HUES64 (cell line): ENCODE results near the gene PAMR1.

Source experiments
- H3K27ac ChIP-seq: 2 replicates; pipeline ENCODE4 v1.7.0; 2013; ENCODE audit warnings: low read depth, low read length, inconsistent platforms
- H3K27me3 ChIP-seq: 2 replicates; pipeline ENCODE4 v1.6.1; 2013; ENCODE audit warnings: mild to moderate bottlenecking, low read length; ENCODE audit not compliant: insufficient read depth
- H3K36me3 ChIP-seq: 2 replicates; pipeline ENCODE4 v1.6.1; 2013; ENCODE audit warnings: mild to moderate bottlenecking, low read length; ENCODE audit not compliant: insufficient read depth
- H3K4me1 ChIP-seq: 2 replicates; pipeline ENCODE4 v1.6.1; 2013; ENCODE audit warnings: mild to moderate bottlenecking, low read length, moderate library complexity; ENCODE audit not compliant: insufficient read depth
- H3K4me3 ChIP-seq: 2 replicates; pipeline ENCODE4 v1.5.1; 2013; ENCODE audit warnings: mild to moderate bottlenecking, low read length, moderate library complexity
- H3K9ac ChIP-seq: 2 replicates; pipeline ENCODE4 v1.6.1; 2013; ENCODE audit warnings: mild to moderate bottlenecking, low read depth, low read length
- H3K9me3 ChIP-seq: 2 replicates; pipeline ENCODE4 v1.6.1; 2013; ENCODE audit warnings: low read depth, low read length; ENCODE audit not compliant: insufficient read depth
- WGBS: fragments of 150-250, 120-280 bp; methylation state at CpG from one replicate; pipeline ENCODE4 v1.1.7; 2013; ENCODE audit warnings: missing lambda C conversion rate; 5-methylcytosine and 5-hydroxymethylcytosine counted together

The PAMR1 gene

DNA sequence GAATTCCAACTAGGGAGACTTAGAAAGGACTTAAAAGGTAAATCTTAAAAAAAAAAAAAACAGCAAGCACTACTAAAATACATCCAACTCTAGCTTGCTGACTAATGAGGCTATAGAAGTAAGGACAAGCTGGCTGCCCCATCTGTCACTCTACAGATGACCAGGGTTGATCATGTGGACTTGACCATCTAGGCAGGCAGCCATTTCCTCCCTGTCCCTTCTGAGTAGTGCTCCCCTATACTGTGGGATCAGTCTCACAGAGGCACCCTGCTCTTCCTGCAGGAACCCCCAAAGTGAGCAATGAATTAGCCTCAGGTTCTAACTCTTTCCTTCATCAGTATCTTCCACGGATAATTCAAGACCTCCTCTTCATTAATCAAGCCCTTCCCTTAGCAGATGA is 118.4 kb downstream of the PAMR1 start:
- no peak overlapping the region for H3K4me3 ChIP-seq
- H3K27ac ChIP-seq: no peak overlapping the region
- H3K4me1 ChIP-seq: no peaks in the 10 kb centered on the region
- H3K9me3 ChIP-seq: no peaks in the 10 kb centered on the region
- H3K36me3 ChIP-seq: no peaks in the 10 kb centered on the region
- no peaks in the 10 kb centered on the region for H3K27me3 ChIP-seq
- no peak overlapping the region for H3K9ac ChIP-seq
- 91% methylated on average over 1 of the region's 1 CpG for WGBS

DNA sequence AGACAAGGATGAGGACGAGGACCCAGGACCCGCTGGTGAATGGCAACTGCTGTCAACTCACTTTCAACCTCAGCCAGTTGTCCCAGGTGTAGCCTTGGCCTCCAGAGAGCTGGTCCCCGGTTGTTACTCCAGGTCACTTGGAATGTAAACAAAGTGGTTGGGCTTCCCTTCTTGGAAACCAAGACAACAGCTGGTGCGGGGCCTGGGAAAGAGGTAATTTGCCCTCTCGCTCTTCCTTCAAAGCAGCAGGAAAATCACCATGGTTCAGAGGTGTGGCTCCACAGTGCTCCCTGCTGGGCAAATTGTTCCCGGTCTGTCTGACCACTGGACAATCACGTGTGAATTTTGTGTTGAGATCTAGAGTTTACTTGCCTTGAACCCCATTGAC is 121.0 kb downstream of the PAMR1 start:
- H3K9ac ChIP-seq: no peak overlapping the region

DNA sequence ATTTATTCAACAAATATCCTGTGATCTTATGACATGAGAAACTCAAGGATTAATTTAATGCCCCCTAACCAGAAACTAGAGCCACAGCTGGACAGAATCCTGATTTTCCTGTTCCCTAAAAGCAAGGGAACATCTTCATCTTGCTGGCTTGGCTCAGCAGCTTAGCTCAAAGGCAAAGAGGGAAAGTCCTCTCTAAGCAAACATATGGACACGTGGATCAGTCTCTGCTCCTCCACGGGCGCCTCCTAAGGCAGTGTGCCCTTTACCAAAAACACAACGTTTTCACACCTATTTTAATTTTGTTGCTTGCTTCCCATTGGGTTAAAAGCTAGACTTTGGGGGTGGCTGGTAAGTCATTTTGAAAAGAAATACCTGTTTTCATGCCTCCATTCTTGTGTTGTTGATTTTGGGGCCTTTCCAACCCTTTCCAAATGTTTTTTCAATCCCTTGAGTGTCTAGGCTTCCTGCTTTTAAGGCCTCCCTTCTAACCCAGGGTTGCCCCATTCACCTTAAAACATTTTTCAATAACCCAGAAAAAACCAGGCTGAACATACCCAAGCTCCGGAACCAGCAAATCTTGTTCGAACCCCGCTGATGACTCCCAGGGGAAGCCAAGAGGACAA is 121.5 kb downstream of the PAMR1 start:
- WGBS: 88% methylated on average over 7 of the region's 7 CpGs

More for the DNA sequence above, 121.0 kb downstream of the PAMR1 start:
- no peaks in the 10 kb centered on the region for H3K9me3 ChIP-seq
- H3K36me3 ChIP-seq: no peaks in the 10 kb centered on the region
- no peak overlapping the region for H3K27ac ChIP-seq
- peaks cover 9% of the 10 kb centered on the region; the same call in 1 of the 2 replicates for H3K4me1 ChIP-seq
- WGBS: 43% methylated on average over 7 of the region's 7 CpGs
- no peaks in the 10 kb centered on the region for H3K27me3 ChIP-seq
- H3K4me3 ChIP-seq: no peak overlapping the region

DNA sequence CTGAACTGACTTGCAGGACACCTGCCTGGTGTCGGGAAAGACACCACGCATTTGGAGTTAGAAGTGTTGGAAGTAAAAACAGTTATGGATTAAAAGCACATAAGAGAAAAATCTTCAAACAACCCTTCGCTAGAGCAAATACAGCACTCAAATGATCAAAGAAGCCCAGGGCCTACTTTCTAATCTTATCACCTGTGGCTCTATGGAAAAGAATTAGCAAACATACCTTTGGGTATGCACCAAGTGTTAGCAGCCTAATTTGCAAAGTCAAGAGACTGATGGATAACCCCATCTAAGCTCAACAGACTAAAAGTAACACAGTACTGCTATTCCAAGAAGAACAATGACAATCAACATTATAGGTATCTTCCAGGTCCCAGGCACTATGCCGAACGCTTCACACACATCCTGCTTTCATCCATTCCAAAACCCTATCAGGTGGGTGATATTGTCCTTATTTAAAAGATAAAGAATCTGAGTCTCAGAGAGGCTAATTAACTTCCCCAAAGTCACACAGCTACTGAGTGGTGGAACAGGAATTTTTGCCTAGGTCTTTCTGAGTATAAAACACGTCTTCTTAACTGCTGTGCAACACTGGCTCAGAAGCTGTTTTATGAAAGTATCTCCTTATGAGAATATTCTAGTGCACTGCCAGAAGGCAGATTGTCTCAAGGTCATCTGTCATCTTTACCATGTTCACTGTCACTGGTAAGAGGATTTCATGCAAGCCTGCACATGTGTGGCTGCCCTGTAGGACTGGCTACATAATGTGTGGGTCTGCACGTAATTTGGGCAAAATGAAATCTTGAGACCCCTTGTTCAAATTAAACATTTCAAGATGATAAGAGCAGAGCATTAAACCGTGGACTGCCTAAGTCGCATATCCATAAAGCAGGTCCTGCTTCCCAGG is 122.4 kb downstream of the PAMR1 start:
- Histone ChIP-seq H3K36me3 (no peaks in the 10 kb centered on the region), H3K4me1 (peaks cover 9% of the 10 kb centered on the region; the same call in 1 of the 2 replicates), H3K27me3 (no peaks in the 10 kb centered on the region), H3K9ac (no peak overlapping the region), H3K4me3 (no peak overlapping the region), H3K9me3 (no peaks in the 10 kb centered on the region), H3K27ac (no peak overlapping the region)
- WGBS: 91% methylated on average over 9 of the region's 9 CpGs

More for the DNA sequence above, 121.5 kb downstream of the PAMR1 start:
- no peaks in the 10 kb centered on the region for H3K36me3 ChIP-seq
- no peak overlapping the region for H3K27ac ChIP-seq
- H3K4me3 ChIP-seq: no peak overlapping the region
- H3K4me1 ChIP-seq: peaks cover 9% of the 10 kb centered on the region; the same call in 1 of the 2 replicates
- no peak overlapping the region for H3K9ac ChIP-seq
- no peaks in the 10 kb centered on the region for H3K9me3 ChIP-seq
- no peaks in the 10 kb centered on the region for H3K27me3 ChIP-seq

DNA sequence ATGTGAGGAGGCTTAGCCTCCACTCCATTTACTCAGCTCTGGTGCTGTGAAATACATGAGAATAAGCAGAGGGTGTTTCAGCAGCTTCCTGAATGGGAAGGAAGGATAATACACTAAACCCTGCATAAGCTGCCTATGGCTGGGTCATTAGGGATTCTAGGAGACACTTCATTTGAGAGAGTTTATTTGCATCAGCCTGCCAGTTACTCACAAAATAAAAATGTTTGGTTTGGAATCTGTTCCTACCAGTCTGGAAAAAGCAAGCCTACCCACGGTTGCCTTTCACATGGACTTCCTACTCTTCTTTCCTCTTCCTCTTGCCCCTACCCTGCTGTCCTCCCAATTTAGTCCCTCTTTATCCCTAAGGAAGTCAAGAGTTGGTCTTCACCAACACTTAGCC is 126.5 kb downstream of the PAMR1 start:
- Histone ChIP-seq H3K27me3 (no peaks in the 10 kb centered on the region), H3K4me3 (no peak overlapping the region), H3K4me1 (peaks cover 9% of the 10 kb centered on the region; the same call in 1 of the 2 replicates), H3K36me3 (no peaks in the 10 kb centered on the region), H3K27ac (no peak overlapping the region), H3K9me3 (no peaks in the 10 kb centered on the region), H3K9ac (no peak overlapping the region)
- 84% methylated on average over 1 of the region's 1 CpG for WGBS

DNA sequence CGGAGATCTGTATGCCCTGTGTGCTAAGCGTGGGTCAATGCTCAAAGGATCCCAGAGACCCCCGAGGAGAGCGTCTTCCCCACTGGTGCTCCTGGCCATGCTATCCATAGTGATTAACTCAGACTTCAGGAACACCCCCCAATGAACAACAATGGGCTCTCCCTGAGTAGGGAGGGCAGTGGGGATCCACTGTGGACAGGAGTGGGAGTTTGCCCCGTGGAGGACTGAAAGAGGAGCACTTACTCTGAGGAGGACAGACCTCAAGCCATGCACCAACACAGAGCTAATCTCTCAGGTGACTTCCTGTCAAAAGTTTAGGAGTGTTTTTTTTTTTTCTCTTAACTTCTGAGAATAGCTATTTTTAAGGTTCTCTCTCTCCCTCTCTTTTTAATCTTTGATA is 130.5 kb downstream of the PAMR1 start:
- Histone ChIP-seq H3K9ac (no peak overlapping the region), H3K4me1 (0 out of 2 replicates have a peak, but pooled peaks cover 5% of the 10 kb centered on the region), H3K27ac (no peak overlapping the region), H3K27me3 (no peaks in the 10 kb centered on the region), H3K36me3 (no peaks in the 10 kb centered on the region), H3K9me3 (no peaks in the 10 kb centered on the region), H3K4me3 (no peak overlapping the region)
- 91% methylated on average over 5 of the region's 5 CpGs for WGBS

DNA sequence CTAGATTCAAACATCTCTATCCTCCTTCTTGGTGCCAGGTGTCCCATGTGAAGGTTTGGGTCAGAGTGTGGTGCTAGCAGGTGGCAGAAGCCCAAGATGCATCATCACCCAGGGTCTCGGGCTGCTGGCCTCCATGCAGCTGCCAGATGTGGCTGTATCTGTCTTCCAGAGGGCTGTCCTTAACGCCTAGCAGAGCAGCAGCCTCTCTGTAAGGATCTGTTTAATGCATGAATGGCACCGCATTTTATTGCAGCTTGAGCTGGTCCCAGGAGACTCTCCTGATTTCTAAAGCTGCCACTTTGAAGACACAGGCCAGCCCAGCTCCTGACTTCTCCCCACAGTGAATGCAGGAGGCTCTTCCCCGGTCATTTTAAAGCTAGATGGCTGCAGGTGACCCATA is 132.3 kb downstream of the PAMR1 start:
- 81% methylated on average over 4 of the region's 4 CpGs for WGBS
- no peaks in the 10 kb centered on the region for H3K9me3 ChIP-seq
- no peak overlapping the region for H3K27ac ChIP-seq
- H3K4me1 ChIP-seq: 0 out of 2 replicates have a peak, but pooled peaks cover 5% of the 10 kb centered on the region
- no peak overlapping the region for H3K4me3 ChIP-seq
- no peaks in the 10 kb centered on the region for H3K36me3 ChIP-seq
- no peaks in the 10 kb centered on the region for H3K27me3 ChIP-seq
- no peak overlapping the region for H3K9ac ChIP-seq

DNA sequence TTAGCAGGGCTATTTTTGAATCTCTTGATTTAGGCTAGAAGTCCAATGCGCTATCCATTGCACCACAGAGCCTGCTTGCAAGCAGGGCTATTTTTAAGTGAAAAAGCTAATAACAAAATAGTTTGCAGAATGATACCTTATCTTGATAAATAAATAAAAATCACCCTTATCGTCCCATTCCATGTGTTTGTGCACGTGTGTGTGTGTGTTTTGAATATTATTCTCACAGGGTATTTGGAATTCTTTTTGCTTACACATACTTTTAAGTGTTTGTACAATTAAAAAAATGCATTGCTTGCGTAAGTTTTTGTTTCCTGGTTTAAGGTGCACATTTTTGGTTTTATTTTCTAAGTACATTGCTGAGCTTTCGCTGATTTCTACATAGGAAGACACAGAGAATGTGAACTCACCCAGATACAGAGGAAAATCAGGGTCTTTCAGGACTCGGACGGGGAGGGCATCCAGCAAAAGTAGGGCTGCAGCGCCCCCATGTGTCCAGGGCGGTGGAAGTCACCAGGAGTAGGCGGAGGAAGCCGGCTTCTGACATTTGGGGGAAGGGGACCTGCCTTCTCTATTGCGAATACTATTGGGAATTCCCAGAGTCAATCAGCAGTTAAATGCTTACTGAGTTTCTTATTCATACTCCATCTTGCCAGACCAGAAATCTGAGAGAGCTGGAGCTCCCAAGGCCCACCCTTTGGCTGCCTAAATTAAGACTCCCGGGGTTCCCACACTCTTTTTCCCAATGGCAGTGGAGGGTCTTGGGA is 133.3 kb downstream of the PAMR1 start:
- Histone ChIP-seq H3K4me3 (no peak overlapping the region), H3K9ac (no peak overlapping the region)

DNA sequence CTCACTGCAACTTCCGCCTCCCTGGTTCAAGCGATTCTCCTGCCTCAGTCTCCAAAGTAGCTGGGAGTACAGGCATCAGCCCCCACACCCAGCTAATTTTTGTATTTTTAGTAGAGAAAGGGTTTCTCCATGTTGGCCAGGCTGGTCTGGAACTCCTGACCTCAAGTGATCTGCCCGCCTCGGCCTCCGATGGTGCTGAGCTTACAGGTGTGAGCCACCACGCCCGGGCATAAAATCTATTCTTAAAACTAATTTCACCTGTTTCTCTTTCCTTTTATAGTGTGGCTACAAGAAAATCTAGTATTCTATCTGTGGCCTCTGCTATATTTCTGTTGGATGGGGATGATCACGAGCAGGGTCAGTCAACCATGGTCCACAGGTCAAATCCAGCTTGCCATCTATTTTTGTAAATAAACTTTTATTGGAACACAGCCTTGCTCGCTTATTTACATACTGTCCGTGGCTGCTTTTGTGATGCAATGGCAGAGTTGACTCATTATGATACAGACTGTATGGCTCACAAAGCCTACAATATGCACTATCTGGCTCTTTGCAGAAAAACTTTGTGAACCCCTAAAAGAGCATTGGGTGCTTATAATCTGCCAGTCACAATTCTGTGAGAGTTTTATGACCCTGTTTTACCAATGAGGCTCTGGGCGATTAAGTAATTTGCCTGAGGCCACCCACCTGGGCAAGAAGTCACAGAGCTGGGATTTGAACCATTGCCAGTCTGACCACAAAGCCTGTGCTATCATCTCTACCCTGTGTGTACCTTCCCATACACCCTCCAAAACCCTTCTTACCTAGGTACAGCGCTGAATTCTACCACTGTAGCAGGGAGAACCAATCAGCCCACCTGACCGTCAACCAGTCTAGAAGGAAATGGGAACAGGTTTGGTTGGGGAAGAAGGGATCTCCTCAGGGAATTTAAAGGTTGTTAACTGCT is 134.4 kb downstream of the PAMR1 start:
- H3K4me1 ChIP-seq: 0 out of 2 replicates have a peak, but pooled peaks cover 5% of the 10 kb centered on the region
- no peak overlapping the region for H3K9ac ChIP-seq
- no peaks in the 10 kb centered on the region for H3K36me3 ChIP-seq
- no peak overlapping the region for H3K27ac ChIP-seq
- no peak overlapping the region for H3K4me3 ChIP-seq
- H3K9me3 ChIP-seq: no peaks in the 10 kb centered on the region
- WGBS: 89% methylated on average over 13 of the region's 13 CpGs
- no peaks in the 10 kb centered on the region for H3K27me3 ChIP-seq

More for the DNA sequence above, 133.3 kb downstream of the PAMR1 start:
- Histone ChIP-seq H3K27me3 (no peaks in the 10 kb centered on the region), H3K27ac (no peak overlapping the region), H3K9me3 (no peaks in the 10 kb centered on the region), H3K36me3 (no peaks in the 10 kb centered on the region), H3K4me1 (0 out of 2 replicates have a peak, but pooled peaks cover 5% of the 10 kb centered on the region)
- 31% methylated on average over 11 of the region's 13 CpGs for WGBS

DNA sequence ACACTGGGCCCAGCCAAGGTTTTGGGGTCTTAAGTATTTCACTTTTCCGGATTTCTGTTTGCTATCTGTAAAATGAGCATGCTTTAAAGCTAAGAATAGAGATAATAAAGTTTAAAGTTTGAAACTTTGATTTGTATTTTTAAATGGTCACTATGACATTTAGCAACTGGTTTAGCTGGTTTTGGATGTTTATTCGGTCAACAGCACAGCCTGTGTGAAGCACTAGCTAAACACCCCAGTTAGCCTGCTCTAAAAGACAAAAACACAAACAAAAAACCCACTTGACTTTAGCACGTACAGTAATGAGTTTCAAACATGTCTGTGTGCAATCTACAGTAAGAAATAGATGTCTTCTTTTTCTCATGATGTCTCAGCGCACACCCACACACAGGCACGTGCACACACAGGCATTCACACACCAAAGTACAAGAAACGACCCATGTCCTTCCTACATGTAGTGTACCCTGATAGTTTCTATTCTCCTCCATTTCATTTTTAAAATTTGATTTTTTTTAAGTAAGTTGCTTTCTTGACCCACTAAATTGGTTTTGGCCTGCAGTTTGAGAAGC is 135.4 kb downstream of the PAMR1 start:
- Histone ChIP-seq H3K27me3 (no peaks in the 10 kb centered on the region), H3K4me3 (no peak overlapping the region), H3K27ac (no peak overlapping the region), H3K4me1 (0 out of 2 replicates have a peak, but pooled peaks cover 5% of the 10 kb centered on the region), H3K9me3 (no peaks in the 10 kb centered on the region), H3K9ac (no peak overlapping the region), H3K36me3 (no peaks in the 10 kb centered on the region)
- WGBS: 89% methylated on average over 6 of the region's 6 CpGs
